Activated CD4-positive, CD25-positive, alpha-beta regulatory T cell treated with anti-CD3 and anti-CD28 coated beads, Interleukin-2, amount 50 U/mL, for 72 hours (primary cell): ENCODE data around the gene CDC25B.
A peak's percentile ranks its signal among the peaks of the same experiment; 100 is the strongest.

Experiments
- DNase-seq: peaks from one replicate; pipeline ENCODE4 v3.0.0; 2021

The CDC25B gene

DNA sequence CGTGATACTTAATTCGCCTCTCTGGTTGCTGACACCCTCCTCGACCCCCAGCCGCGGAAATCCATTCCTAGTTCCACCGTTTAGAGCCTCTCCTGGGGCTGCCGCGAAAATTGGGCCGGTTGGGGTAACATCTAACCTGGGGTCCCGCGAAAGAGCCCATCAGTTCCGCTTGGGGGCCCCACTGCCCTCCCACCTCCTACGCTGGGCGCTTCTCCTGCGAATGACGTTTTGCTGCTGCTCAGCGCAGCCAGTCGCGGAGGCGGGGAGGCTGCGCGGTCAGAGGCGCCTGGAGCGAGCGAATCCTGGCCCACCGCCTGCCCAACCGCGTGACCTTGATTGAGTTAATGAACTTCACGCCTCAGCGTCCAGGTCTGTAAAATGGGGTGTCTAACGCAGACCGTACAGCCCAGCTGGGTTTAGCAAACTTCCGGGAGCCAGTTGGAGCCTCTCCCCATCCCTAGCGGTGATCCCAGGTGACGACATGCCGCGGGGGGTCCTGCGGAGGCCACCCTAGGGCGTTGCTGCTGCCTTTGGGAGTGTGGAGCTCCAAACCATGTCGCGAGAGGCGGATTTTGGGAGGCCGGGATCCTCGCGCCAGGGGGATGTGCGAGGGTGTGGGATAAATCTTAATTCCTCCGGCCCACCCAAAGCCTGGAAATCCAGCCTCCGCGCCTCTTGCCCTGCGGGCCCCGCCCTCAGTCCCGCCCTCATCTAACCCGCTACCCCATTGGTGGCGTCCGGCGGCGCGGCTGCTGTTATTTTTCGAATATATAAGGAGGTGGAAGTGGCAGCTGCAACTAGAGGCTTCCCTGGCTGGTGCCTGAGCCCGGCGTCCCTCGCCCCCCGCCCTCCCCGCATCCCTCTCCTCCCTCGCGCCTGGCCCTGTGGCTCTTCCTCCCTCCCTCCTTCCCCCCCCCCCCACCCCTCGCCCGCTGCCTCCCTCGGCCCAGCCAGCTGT lies at the start of gene CDC25B:
Gene CDC25B (plus strand): TSS at position 800 of the 958 bp plus-strand sequence. CDS start 222 bp downstream, outside the sequence.
- DNase-seq: peak; percentile 83

DNA sequence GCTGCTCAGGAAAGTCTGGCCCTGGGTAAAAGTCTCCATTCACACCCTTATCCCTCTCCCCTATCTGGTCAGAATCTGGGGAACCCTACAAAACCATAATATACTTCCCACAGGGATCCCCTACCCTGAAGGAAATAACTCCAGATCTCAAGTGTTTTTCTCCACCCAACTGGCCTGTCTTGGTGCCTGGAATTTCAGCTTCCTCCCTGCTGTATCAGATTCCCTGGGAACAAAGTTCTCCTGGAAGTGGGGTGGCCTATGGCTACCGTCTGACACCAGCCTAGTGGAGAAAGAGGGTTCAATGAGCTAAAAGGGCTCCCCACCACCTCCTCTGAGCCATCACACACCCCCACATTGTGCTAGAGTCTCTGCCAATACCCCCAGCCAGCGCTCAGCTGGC lies 48.6 kb upstream of the CDC25B start:
- DNase-seq: no peak

GRCh38 chr20:3748073-3748472 lies 48.0 kb upstream of the CDC25B start:
- no peak for DNase-seq

DNA sequence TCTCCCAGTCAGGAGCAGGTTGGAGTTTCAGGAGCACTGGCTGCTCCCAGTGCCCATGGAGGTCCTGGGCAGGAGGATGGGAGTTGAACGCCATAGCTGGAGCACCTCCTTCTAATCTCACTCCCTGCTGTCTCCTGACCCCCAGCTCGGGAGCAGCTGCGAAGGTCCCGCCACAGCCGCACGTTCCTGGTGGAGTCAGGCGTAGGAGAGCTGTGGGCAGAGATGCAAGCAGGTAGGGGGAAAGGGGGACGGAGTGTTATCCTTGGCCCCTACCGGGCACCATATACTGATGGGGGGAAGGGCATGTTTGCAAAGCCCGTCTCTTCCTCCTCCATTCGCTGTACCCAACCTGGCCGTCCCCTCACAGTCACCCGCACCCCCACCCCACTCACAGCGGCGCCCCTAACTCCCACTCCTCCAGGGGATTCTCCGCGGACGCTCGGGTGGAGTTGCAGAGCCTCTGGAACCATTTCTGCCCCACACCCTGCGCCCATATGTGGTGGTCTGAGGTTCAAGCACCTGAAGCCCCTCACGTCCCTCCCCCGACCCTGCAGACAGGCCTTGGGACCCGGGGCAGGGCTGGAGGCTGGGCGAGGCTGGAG lies 46.9 kb upstream of the CDC25B start:
- DNase-seq: no peak

- DNase-seq: peak; percentile 55
Observed at GRCh38 chr20:3749689-3750531, 46.2 kb upstream of the CDC25B start.

- no peak for DNase-seq
Observed at GRCh38 chr20:3751305-3751674, 44.8 kb upstream of the CDC25B start.

DNA sequence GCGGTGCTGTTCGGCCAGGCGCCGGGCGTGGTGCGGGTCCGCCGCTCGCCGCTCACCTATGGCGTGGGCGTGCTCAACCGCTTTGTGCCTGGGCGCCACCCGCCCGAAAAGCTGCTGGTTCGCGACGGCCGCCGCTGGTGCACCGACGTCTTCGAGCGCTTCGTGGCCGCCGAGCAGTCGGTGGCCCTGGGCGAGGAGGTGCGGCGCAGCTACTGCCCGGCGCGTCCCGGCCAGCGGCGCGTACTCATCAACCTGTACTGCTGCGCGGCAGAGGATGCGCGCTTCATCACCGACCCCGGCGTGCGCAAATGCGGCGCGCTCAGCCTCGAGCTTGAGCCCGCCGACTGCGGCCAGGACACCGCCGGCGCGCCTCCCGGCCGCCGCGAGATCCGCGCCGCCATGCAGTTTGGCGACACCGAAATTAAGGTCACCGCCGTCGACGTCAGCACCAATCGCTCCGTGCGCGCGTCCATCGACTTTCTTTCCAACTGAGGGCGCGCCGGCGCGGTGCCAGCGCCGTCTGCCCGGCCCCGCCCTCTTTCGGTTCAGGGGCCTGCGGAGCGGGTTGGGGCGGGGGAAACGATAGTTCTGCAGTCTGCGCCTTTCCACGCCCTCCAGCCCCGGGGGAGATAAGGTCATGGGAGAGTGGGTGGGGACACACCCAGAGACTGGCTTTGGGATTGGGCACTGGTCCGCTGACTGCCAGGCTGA lies 44.3 kb upstream of the CDC25B start:
- peak; percentile 68 for DNase-seq

- no peak for DNase-seq
Observed at GRCh38 chr20:3752386-3752759, 43.7 kb upstream of the CDC25B start.

DNA sequence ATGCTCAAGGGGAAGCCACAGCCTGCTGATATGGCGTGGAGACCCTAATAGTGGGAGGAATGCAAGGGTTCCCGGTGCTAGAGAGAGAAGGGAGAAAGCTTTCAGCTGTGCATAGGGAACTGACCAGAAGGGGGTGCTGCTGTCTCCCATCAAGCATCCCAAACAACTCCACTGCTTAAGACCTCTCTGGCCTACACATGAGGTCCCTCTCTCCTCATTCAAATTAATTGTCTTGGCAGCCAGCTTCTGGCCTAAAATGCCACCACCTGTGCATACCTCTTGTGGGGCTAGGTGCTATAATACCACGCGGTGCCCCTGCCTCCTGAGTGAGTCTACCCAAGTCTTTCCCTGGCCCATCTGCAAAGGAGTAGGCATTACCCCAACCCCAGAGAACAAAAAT lies 43.0 kb upstream of the CDC25B start:
- peak; percentile 50 for DNase-seq

DNA sequence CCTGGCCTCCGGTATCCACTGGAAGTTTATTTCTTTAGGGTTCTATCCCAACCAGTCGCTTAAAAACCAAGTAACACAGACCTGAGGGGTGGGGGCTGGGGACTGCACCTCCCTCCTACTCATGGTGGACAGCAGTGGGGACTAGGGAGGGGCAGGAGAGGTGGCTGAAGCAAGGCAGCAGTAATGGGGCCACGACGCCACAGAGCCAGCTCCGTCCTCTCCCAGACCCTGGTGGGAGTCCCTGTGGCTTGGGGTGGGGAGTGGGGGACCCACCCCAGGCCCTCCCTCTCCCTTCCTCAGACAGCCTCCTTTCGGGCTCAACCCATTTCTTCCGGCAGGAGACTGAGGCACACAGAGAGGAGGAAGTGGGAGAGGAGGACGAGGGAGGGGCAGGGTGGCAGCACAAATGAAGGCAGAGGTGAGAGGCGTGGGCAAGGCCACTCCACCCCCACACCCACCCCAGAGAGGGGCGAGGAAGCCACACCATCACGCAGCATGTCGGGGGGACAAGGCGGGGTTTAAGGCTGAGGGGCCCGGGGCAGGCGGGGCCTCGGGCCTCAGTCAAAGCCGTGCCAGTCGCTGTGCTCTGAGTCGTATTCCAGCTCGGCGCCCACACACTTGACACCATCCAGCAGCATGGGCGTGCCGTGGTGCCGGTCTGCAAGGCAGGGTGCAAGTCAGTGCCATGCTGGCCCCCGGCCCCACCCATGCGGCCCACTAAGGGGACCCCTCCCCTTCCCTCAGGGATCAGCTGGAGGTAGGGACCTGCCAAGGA lies 42.4 kb upstream of the CDC25B start:
- DNase-seq: no peak

- no peak for DNase-seq
Observed at GRCh38 chr20:3754276-3754630, 41.9 kb upstream of the CDC25B start.

DNA sequence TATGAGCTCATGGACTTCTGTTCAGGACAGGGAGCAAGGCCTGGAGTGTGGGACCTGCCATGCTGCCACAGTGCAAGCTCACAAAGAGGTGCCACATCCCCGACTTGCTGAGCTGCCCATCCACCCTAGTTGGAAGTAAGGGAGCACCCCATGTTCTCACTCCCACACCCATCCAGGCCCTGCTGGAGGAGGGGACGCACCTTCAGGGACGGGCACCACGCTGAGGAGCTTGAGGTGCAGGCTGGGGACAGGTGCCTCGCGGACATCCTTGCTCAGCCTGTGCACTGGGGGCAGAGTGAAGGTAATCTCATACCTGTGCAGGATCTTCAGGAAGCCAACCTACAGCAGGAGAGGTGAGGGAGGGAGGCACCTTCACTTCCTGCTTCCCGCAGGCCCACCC lies 40.8 kb upstream of the CDC25B start:
- no peak for DNase-seq

GRCh38 chr20:3755814-3756480 lies 40.2 kb upstream of the CDC25B start:
- DNase-seq: no peak

GRCh38 chr20:3757268-3757667 lies 38.8 kb upstream of the CDC25B start:
- DNase-seq: no peak

- DNase-seq: no peak
Observed at GRCh38 chr20:3758566-3758965, 37.5 kb upstream of the CDC25B start.

GRCh38 chr20:3759316-3759823 lies 36.7 kb upstream of the CDC25B start:
- DNase-seq: no peak

GRCh38 chr20:3759884-3760283 lies 36.2 kb upstream of the CDC25B start:
- DNase-seq: no peak

- DNase-seq: no peak
Observed at GRCh38 chr20:3760655-3761348, 35.3 kb upstream of the CDC25B start.

- no peak for DNase-seq
Observed at GRCh38 chr20:3763671-3764601, 32.2 kb upstream of the CDC25B start.
